Measurements from ENCODE around the gene SKAP1. TPM values are rescaled to one million over a fixed set of nuclear protein-coding genes. Genes with fewer than 3 reads are reported as not detected.

Gene SKAP1
- total RNA-seq (2022; extraction: Qiagen RNA extraction): 0.17 TPM in 1 of 5 replicates, not detected in the others

DNA sequence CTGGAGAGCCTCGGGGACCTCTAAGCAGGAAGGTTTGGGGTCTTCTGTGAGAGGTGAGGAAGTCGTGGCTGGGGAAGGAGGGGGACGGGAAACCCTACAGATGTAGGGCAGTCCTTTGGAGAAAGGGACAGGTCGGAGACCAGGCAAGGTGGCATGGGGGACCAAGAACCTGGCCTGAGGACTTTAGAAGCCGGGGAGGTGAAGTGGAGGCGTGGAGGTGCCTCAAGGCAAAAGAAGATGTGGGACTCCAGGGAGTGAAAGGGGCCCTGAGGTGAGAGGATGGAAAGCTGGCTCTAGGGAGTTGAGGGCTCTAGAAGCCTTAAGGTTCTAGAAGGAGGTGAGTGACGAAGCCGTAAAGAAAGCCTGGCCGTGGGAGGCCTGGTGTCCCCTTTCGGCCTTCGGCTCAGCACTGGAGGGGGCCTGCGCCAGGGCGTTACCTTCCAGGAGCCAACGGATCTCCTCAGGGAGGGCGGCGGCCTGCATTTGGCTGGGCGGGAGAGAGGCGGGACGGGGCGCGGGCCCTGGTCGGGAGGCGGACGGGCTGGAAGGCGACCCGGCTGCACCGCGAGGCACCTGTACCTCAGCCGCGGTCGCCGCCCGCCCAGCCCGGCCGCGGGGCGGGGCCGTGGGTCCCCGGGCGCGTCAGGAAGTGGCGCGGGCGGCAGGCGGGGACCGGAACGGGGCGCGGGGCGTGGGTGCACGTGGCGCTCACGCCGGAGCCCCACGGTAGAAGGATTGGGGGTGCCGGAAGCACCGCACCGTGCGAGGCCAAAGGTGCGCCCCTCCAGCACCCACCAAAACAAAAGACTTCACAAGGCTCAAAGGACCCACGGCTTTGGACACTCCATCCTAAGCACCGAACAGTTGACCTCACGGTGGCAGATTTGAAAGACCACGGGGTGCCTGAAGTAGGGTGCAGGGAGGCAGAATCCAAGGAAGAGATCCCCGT, at the start of gene SKAP1:
Gene SKAP1, minus strand, starts transcription at position 577 of the 949 bp plus-strand sequence.

GRCh38 chr17:48107137-48108055, 322.6 kb downstream of the SKAP1 start, which contains the start of gene SNX11:
SNX11 (plus strand) TSS chr17:48107766; CDS start chr17:48112044, 4,278 bp downstream.

DNA sequence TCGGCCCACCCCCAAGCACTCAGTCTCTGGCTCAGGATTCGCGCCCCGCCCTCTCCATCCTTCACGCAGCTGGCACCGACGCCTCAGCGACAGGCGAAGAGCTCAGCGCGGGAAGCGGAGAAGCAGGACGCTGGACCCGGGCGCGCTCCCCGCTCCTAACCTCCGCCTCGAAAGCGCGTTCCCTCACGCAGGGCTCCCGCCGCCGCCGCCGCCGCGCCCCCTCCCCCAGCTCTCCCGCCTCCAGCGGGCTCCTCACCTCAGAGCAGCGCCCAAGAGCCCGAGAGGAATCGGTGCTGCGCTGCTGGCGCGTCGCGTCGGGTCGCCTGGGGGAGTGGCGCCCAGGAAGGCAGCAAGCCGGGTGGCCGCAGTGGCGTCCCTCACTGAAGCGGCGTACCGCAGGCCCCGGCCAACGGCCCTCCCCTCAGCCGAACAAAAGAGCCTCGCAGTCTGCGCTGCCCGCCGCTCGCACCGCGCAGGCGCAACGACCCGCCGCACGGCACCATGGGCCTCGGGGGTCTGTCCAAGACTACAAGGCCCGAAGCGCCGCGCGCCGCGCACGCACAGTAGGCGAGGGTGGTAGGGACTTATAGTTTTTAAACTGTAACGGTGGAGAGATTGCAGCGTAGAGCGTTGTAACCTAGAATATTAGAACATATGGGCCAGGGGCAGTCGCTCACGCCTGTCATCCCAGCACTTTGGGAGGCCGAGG, 328.8 kb downstream of the SKAP1 start, which contains the start of gene CBX1:
Gene CBX1, minus strand, starts transcription at position 467 of the 709 bp plus-strand sequence. CDS start 24,474 bp downstream, outside the sequence.

Other genes with a start within 250 kb of the SKAP1 start
- not detected in 5 replicates for gene HOXB1, start 100.8 kb upstream of the SKAP1 start, total RNA-seq (2022; extraction: Qiagen RNA extraction)
- 0.30 to 0.72 TPM (median 0.61 TPM) in 5 replicates for gene HOXB2, start 114.9 kb upstream of the SKAP1 start, total RNA-seq (2022; extraction: Qiagen RNA extraction)
- gene HOXB4, start 148.1 kb upstream of the SKAP1 start, total RNA-seq (2022; extraction: Qiagen RNA extraction): 0.09 to 0.16 TPM (median 0.13 TPM) in 5 replicates
- gene HOXB3, start 160.0 kb upstream of the SKAP1 start, total RNA-seq (2022; extraction: Qiagen RNA extraction): 3.1 to 5.3 TPM (median 5.0 TPM) in 5 replicates
- gene HOXB5, start 163.6 kb upstream of the SKAP1 start, total RNA-seq (2022; extraction: Qiagen RNA extraction): 1.5 to 2.3 TPM (median 1.9 TPM) in 5 replicates
- gene HOXB6, start 174.8 kb upstream of the SKAP1 start, total RNA-seq (2022; extraction: Qiagen RNA extraction): 3.1 to 5.7 TPM (median 4.1 TPM) in 5 replicates
- 28.6 to 32.1 TPM (median 31.4 TPM) in 5 replicates for gene HOXB7, start 180.8 kb upstream of the SKAP1 start, total RNA-seq (2022; extraction: Qiagen RNA extraction)
- gene HOXB8, start 185.1 kb upstream of the SKAP1 start, total RNA-seq (2022; extraction: Qiagen RNA extraction): 5.8 to 7.1 TPM (median 6.7 TPM) in 5 replicates
- 6.6 to 7.3 TPM (median 6.9 TPM) in 5 replicates for gene HOXB9, start 196.1 kb upstream of the SKAP1 start, total RNA-seq (2022; extraction: Qiagen RNA extraction)

All from A549 treated with Hydrocortisone at 1 μM for 4 hours (cell line).